DMS53 (cell line): ENCODE results near the gene TRIM62.

Source experiments
- DNase-seq: peaks from one replicate; lab custom pipeline; 2025; lab: John Stamatoyannopoulos, UW

The TRIM62 gene

DNA sequence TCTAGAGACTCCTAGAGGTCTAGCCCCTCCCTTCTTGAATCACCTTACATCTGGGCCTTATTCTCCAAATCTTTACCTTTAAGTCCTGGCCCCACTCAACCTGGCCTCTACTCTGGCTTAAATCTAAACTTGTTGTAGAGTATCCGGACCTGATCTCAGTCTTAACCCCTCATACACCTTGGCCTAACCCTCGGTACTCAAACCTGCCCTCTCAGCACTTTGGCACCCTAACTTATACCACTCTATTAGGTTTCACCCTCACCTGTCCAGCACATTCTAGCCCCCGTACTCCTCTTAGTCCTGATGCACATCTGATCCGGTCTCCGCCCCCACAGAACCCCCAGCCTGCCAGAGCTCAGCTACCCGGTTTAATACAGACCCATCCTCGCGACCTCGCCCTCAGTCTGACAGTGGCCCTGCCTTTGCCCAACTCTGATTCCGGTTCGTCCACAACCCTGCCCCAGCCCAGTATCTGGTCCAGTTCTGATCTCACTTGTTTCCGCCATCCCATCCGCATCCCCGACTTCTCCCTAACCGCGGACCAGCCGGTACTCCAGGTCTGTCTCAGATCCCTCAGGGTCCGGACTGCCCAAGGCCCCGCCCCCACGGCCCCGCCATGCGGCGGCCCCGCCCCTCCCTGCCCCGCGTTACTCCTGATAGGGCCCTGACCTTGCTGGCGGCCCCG lies 1.5 kb downstream of the TRIM62 start:
- no peak for DNase-seq

DNA sequence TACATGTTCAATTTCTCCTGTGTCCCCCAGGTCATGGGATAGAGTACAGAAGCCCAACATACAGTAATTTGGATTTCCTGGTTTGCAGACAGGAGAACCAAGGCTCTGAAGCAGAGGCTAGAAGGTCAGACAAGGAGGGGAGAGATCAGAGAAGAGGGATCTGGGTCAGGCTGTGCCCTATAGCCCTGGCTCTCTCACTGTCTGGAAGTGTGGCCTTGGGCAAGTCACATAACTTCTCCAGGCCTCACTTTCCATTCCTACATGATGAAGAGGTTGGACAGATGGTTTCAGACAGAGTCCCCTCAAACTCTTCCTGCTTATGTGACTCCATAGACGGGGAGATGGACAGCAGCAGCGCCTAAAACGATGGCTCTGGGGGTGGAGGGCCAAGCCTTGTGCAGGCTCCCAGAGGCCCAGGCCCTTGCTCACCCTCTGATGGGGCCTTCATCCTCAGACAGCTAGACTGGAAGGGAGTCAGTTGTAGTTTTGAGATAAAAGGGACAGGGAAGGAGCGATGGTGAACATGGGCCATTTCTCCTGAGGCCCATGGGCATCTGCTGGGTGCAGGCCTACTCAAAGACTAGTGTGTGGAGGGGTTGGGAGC lies 2.9 kb downstream of the TRIM62 start:
- no peak for DNase-seq

DNA sequence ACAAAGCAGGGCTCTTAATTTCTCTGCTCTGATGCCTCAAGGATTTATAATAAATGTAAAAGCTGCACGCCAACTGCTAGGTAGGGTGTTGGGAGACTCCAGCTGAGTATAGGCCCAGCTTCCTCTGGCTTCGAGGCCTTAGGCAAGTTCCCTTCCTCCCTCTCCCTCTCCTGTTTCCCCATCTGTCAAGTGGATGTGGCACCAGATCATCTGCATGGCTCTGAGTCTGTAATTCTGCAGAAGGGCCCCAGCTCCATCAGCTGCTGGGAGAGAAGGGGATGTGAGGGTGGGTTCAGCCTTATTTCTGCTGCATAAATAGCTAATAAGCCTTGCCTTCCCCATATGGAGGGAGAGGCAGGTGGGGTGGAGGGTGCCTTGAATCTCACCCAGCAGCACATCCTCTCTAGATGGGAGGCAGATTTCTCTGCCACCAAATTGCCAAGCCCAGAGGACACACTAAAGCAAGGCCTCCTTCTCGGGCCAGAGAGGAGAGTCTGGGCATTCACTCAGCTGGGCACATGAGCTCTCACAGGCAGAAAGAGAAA lies 3.8 kb downstream of the TRIM62 start:
- DNase-seq = no peak

DNA sequence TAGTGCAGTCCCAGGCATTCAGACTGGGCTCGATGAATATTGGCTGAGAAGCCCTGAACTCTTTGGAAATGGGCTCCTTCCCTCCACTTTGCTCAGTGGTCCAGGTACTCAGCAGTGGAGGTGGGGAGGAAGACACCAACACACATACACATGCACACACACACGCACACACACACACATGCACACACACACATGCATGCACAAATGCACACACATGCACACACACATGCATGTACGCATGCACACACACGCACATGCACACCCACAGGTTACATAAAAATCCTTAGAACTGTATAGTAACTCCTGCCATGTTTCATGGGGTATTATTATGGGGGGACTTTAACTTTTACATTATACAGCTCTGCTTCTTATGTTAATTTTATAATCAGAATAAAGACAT lies 5.0 kb downstream of the TRIM62 start:
- DNase-seq = no peak

DNA sequence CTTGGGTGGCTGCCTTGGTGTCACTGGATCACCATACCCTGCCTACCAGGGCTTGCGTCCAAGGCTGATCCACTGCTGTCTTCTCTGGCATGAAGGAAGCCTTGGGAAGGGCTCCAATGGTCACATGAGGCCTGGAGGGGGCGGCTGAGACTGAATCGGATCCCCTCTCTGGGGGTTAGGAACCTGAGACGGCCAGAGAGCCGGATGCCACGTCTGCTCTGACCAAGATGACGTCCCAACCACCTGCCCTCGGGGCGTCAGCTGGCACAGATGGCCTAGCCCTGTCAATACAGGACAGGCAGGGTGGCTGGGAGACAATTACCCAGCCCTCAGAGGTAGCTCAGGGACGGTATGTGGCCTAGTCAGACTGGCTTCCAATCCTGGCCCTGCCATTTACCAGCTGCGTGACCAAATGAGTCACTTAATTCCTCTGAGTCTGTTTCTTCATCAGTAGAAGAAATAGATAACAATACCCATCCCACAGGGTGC lies 5.4 kb downstream of the TRIM62 start:
- DNase-seq = no peak

DNA sequence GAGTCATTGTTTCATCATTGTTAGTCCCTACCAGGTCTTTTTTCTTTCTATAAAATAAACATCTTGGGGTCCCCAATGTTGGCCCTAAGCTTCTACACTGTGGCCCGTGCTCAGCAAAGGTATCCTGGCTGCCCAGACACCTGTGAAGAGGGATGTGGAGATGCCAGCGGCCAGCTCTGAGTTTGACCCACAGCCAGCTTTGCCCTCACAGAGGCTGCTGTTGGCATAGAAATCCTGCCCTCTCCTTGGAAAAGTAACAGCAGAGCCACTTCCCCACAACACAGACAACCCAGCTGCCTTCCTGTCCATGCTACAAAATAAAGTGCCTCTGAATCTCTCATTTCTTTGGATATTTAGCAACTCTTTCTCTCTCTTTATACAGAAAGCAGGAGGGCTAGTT lies 6.0 kb downstream of the TRIM62 start:
- DNase-seq = no peak

DNA sequence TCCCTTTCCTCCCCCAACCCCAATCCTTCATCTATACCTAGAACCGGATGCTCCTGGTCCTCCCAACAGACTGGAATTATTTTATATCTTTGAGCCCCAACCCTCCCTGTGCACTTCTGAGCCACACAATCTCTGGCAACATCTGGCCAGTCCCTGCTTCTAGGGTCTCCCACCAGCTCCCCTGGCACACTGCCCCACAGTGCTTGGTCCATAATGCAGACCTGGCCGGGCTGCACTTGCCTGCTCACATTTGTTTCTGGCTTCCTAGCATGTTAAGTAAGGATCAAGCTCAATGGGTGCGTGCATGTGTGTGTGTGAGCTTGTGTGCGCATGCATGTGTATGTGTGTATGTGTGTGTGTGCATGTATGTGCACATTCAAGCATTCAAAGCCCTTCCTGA lies 8.8 kb downstream of the TRIM62 start:
- DNase-seq = no peak

DNA sequence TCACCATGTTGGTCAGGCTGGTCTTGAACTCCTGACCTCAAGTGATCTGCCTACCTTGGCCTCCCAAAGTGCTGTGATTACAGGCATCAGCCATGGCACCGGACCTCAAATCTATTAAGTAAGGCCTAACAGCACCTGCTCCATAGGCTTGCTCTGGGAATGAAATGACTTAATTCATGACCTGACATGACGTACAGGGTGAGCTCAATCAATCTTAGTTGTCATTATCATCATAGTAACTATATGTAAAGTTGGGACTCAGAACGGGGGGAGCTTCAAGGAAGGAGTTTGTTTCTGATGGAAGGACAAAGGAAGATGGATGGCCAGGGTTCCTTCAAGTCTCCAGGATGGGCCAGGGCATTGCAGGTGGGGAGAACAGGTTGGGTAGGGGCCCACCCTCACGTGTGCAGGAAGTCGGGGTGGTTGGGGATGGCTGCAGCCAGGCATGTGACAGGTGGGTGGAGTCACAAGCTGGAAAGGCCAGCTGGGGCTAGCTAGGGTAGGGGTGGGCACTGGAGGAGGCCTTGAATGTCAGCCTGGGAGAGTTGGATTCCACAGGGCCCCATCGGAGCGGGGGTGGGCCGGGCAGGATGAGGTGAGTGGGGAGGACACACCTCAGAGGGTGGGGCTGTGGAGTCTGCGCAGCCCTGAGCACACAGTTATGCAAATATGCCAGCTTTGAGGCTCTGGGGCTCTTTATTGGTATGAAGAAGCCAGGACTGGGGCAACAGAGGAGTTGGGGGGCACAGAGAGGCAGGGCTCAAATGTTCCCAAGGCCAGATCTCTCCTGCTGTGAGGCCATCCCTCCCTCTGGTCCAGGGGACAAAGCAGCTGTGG lies 9.6 kb downstream of the TRIM62 start:
- DNase-seq = no peak

DNA sequence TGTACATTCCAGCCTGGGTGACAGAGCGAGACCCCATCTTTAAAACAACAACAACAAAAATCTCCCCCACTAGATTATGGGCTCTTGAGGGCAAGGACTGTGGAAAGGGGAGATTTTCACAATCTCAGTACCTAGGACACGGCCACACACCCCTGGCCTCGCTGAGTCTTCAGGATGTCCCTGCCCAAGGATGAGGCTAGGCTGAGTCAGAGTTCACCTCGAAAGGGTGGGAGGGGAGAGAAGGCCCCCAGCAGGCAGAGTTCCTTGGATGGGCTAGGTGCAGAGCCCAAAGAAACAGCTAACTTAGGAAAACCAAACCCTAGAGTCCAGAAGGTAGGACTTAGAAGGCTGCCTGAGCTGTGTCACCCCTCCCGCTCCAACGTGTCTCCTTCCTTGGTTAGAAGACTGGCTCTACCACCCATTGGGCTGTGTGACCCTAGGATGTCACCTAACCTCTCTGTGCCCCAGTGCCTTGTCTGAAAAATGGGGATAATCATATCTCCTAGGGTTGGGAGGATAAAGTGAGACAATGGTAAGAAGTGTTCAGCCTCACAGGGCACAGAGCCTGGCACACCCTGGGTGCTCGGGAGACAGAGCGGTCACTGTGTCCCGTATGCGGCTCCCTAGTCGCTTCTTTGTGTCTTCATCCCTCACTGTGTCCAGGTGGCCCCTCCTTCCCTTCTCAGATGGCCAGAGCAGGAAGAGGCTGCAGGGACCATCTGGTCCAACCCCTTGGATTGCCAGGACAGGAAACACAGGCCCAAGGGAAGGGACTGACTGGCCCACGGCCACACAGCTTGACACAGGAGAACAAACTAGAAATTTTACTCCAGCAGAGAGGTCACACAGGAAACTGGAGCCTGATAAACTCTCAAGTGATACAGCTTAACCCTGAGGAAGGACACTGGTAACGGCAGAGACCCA lies 11.2 kb downstream of the TRIM62 start:
- DNase-seq = no peak

DNA sequence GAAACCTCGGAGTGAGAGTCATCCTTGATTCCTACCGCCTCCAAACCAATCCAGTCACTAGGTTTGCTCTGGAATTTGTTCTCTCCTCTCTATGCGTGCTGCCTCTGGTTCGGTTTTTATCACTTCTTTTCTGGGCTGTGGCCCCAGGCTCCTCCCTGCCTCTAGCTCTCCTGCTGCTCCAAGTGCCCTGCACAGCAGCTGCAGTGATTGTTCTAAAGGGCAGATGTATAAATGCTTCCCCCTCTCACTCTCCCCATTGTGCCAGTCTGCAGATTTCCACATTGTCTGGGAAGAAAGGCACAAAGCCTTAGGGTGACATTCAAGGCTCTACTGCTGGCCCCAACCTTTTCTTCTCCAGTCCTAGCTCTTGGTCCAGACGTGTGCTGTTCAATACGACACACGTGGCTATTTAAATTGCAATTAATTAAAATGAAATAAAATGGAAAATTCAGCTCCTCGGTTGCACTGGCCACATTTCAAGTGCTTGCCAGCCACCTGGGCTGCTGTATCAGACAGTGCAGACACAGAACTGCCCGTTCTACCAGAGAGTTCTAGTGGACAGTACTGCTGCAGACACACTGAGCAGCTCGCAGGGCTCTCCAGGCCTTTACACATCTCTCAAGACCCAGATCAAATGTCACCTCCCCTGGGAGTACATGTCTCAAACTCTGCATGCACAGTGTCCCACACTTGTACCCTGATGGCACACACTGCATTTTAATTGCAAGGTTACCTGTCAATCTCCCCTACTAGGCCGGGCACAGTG lies 12.4 kb downstream of the TRIM62 start:
- DNase-seq = no peak

DNA sequence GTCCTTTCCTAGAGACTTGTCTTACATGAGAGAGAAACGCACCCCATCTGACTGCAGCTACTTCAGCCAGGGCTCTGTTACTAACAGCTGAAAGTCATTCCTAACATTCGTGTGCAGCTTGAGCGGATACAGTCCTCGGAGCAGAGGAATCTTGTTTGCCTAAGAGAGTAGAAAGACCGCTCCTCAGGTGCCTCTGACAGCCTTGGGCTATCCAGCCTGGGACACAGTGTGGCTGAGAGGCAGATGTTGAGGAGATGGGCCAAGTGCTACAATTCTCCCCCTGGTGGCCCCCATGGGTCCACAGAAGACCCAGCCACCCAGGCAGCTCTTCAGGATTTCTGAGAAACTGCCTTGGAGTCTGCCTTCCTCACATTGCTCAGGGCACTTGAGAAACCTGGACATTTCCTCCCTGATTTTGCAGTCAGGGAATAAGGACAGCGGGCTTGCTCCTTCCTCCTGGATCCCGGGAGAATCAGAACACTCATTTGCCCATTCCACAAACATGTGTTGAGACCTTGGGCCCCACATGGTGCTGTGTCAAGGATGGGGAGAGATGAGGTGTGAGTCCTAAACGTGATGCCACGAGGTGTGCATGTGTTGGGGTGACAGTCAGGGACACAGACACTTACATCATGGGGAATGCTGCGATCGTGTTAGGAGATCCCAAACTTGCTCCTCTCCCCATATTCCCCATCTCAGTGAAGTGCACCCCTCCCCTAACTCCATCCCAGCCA lies 13.1 kb downstream of the TRIM62 start:
- DNase-seq = no peak

DNA sequence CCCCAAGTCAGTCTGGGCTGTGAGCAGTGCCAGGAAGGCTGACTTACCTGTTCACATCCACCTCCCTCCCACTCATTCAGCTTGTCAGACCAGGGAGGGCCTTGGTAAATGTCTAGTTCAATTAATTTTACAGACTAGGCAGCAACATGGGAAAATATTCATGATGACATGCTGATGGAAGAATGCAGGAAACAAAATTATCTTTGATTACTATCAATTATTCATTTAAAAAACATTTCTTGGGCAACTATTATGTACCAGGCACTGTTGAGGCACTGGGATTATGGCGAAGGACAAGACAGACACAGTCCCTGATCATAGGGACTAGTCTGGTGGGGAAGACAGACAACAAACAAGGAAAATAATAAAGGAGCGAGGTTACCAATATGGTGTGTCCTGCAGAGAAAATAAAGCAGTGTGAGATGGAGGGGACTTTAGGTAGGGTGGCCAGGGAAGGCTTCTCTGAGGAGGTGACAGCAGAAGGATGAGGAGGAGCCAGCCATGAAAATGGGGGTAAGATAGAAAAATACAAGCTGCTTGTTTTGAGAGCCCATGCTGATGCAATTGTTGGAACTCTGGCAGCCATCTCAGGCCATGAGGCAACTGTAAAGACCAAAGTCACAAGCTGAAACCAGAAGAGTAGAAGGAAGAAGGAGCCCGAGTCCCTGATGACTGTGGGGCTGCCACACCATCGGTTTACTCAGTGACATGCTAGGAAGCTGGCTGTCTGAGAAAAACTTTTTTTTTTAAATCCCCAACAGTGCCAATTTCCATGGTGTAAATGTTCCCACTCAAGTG lies 14.0 kb downstream of the TRIM62 start:
- no peak for DNase-seq

DNA sequence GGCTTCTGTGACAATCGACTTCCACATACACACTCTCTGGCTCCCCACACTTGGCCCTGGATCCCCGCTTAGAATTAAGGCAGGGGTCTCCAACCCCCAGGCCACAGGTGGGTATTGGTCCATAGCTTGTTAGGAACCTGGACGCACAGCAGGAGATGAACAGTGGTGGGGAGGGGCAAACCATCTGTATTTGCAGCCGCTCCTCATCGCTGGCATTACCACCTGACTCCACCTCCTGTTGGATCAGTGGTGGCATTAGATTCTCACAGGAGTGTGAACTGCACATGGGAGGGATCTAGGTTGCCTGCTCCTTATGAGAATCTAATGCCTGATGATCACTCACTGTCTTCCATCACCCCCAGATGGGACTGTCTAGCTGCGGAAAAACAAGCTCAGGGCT lies 16.0 kb downstream of the TRIM62 start:
- no peak for DNase-seq

DNA sequence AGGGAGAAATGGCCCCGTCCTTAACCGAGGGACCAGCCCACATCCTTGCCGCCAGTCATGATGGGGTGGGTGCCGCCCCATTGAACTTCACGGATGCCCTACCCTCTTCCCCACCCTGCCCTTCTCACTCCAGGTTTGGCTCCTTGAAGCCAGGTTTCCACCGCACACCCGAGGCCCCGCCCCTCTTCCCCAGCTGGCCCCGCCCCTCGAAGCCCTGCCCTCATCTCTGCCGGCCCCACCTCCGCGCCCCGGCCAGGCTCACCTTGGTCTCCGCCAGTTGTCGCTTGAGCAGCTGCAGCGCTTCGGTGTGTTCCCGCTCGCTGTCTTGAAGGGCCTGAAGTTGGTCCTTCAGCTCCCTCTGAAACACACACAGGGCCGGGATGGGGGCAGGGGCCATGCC lies 16.6 kb downstream of the TRIM62 start:
- DNase-seq = peak; percentile 12

DNA sequence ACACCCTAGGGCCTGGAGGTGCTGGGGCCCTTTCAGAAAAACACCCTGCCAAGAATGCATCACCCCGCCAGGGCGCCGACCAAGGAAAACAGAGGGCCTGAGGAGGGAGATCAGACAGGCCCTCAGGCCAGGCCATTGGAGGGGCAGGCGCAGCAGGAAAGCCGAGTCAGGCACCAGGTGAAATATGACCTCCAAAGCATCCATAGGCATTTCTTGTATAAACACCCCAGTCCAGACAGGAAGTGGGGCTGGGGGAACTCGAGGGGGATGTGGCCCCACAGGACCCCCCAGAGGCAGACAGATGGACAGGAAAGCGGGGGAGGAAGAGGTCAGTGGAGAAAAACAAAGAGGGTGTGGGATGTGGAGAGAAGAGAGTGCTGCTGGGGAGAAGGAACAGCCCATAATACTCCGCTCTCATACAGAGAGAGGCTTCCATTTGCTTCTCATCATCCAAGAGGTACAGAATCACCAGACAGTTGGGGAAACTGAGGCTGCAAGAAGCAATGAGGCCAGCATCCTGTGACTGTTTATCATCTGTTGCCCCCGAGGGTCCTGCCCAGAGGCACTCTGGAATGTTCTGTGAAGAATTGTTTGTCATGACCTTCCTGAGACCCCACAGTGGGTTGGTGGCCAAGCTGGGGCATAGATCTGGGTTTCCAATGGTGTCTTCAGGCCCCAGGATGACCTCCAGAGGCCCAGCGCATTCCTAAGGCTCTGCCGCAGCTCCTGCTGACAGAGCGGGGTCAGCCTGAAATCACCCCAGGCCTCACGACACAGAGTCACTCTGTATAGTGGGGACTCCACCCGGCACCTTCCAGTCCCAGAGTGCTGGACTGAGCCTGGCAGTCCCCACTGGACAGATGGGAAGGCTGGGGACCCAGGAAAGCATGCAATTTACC lies 18.0 kb downstream of the TRIM62 start:
- DNase-seq = no peak

DNA sequence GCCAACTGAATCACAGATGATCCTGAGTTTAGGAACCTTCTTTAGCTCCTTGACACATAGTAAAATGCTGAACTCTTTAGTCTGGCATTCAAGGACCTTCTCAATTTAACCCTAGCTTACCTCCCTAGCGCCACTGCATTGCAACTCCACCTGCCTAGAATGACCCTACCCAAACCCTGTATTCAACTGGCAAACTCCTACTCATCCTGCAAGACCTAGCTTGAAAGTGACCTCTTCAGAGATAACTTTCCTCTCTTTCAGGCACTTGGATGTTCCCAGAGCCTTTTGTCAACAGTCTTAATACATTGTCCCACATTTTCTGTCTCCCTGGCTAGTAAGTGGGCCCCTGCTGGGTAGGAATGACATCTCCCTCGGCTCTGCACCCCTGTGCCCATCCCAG lies 19.7 kb downstream of the TRIM62 start:
- DNase-seq = no peak

DNA sequence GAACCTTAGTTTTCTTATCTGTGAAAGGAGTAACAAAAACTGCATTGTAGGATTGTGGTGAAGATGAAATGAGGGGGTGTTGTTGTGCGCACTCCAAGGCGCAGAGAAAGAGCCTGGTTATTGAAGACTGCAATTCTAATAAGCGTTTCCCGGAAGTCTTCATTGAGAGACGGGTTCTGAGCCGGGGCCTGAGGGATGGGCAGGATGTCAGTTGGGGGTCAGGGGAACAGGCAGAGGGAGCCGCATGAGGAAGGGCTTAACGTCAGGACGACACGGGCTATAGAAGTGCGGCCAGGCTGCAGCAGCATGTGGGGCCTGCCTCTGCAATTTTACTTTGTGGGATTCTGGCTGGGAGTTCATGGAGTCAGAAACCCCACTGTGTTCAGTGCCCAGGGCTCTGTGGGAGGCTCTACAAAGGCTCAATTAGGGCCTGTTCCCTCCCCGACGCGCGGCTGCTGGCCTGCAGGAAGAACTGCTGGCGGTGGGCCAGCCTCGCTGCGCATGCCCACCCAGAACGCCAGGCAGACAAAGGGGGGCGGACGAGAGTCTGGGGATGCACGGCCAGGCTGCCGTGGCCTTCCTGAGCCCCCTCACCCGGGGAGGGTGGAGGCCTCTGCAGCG lies 20.7 kb downstream of the TRIM62 start:
- no peak for DNase-seq

DNA sequence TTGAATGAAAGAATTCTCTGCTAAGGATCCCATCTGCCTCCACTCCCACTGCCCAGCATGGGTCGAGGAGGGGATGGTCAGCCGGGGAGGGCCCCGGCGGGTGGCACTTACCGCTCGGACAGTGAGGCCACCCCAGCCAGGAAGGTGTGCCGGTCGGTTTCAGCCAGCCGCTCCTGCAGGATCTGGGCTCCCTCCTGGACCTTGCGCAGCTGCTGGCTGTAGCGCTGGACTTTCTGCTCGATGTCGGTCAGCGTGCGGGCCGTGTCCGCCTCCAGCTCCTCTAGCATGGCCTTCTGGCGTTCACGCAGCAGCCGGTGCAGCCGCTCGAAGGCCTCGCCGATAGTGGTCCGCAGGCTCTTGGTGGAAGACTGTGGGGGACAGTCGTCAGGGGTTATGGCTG lies 22.3 kb downstream of the TRIM62 start:
- DNase-seq = no peak
